ENCODE data around the gene SAE1. TPM values are rescaled to one million over a fixed set of nuclear protein-coding genes. Genes with fewer than 3 reads are reported as not detected.

The SAE1 gene
- total RNA-seq, 1 donor from 2014 or later, result 137 TPM

GRCh38 chr19:47176071-47176626 is 45.5 kb downstream of the SAE1 start:
- Mint-ChIP-seq H3K27me3 (ENCODE audit: low read depth) (no peaks in the 10 kb centered on the region), H3K4me1 (peaks cover 45% of the 10 kb centered on the region), H3K4me3 (no peak overlapping the region), H3K36me3 (peaks cover 35% of the 10 kb centered on the region), H3K9me3 (no peaks in the 10 kb centered on the region), H3K27ac (peak overlapping the region; percentile 97)
- no peak for TF ChIP-seq CTCF (IDR thresholded peaks at IDR 0.05; ENCODE audit: unreplicated experiment)
- DNase-seq (ENCODE audit: low spot score in 2 of 2, unreplicated experiment in 2 of 2), result no peak

- H3K27me3 Mint-ChIP-seq (ENCODE audit: low read depth), result no peaks in the 10 kb centered on the region
- H3K4me3 Mint-ChIP-seq, result peak overlapping the region; percentile 14
- H3K36me3 Mint-ChIP-seq, result peaks cover 35% of the 10 kb centered on the region
- H3K27ac Mint-ChIP-seq, result peak overlapping the region; percentile 97
- DNase-seq (ENCODE audit: low spot score in 2 of 2, unreplicated experiment in 2 of 2), result no peak
- no peaks in the 10 kb centered on the region for H3K9me3 Mint-ChIP-seq
- no peak for TF ChIP-seq CTCF (IDR thresholded peaks at IDR 0.05; ENCODE audit: unreplicated experiment)
- H3K4me1 Mint-ChIP-seq, result peaks cover 45% of the 10 kb centered on the region
Measured at GRCh38 chr19:47176627-47177090, 46.0 kb downstream of the SAE1 start.

GRCh38 chr19:47179653-47180310 is 49.1 kb downstream of the SAE1 start:
- H3K4me3 Mint-ChIP-seq, result no peak overlapping the region
- no peak for DNase-seq (ENCODE audit: low spot score in 2 of 2, unreplicated experiment in 2 of 2)
- peaks cover 41% of the 10 kb centered on the region for H3K4me1 Mint-ChIP-seq
- TF ChIP-seq CTCF (IDR thresholded peaks at IDR 0.05; ENCODE audit: unreplicated experiment), result no peak
- H3K9me3 Mint-ChIP-seq, result no peaks in the 10 kb centered on the region
- peak overlapping the region; percentile 39 for H3K27ac Mint-ChIP-seq
- no peaks in the 10 kb centered on the region for H3K27me3 Mint-ChIP-seq (ENCODE audit: low read depth)
- peaks cover 20% of the 10 kb centered on the region for H3K36me3 Mint-ChIP-seq

GRCh38 chr19:47183601-47184000 is 53.0 kb downstream of the SAE1 start:
- no peaks in the 10 kb centered on the region for H3K27me3 Mint-ChIP-seq (ENCODE audit: low read depth)
- no peak overlapping the region for H3K4me3 Mint-ChIP-seq
- DNase-seq (ENCODE audit: low spot score in 2 of 2, unreplicated experiment in 2 of 2), result no peak
- H3K27ac Mint-ChIP-seq, result peak overlapping the region; percentile 86
- peaks cover 18% of the 10 kb centered on the region for H3K36me3 Mint-ChIP-seq
- H3K9me3 Mint-ChIP-seq, result no peaks in the 10 kb centered on the region
- H3K4me1 Mint-ChIP-seq, result peaks cover 27% of the 10 kb centered on the region
- no peak for TF ChIP-seq CTCF (IDR thresholded peaks at IDR 0.05; ENCODE audit: unreplicated experiment)

- no peaks in the 10 kb centered on the region for H3K27me3 Mint-ChIP-seq (ENCODE audit: low read depth)
- H3K4me1 Mint-ChIP-seq, result peaks cover 54% of the 10 kb centered on the region
- no peak for TF ChIP-seq CTCF (IDR thresholded peaks at IDR 0.05; ENCODE audit: unreplicated experiment)
- no peak overlapping the region for H3K4me3 Mint-ChIP-seq
- H3K9me3 Mint-ChIP-seq, result no peaks in the 10 kb centered on the region
- H3K36me3 Mint-ChIP-seq, result peaks cover 9% of the 10 kb centered on the region
- no peak for DNase-seq (ENCODE audit: low spot score in 2 of 2, unreplicated experiment in 2 of 2)
- H3K27ac Mint-ChIP-seq, result peak overlapping the region; percentile 94
Measured at GRCh38 chr19:47186446-47187334, 56.1 kb downstream of the SAE1 start.

All from mesothelial cell of epicardium (in vitro differentiated cells).